ENCODE results near the gene SPINK4. TPM values are rescaled to one million over a fixed set of nuclear protein-coding genes. Genes with fewer than 3 reads are reported as not detected.

Gene SPINK4
- total RNA-seq, 1 donor from 2014 or later = not detected

DNA sequence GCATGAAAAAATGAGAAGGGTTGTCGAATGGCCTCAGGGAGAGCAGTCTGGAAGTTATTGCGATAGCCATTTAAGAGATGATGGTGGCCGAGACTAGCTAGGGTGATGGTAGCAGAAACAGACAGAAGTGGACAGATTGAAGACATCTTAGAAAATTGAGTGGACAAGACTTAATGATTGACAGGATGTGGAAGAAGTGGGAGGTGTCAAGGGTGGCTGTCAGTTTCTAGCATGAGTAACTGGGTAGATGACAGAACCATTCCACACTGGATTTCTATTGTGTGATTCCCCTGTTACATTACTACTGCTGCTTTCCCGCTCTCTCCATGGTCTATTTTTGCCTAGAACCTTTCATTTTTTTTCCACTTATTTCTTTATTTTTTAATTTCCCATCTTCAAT, 37.5 kb downstream of the SPINK4 start:
- no peaks in the 10 kb centered on the region for H3K27me3 ChIP-seq
- DNase-seq (ENCODE audit: low spot score in 2 of 2) = no peak
- no peak overlapping the region for H3K4me3 ChIP-seq
- intact Hi-C loops (cut with DNase I) = no loop called here
- TF ChIP-seq CTCF (IDR thresholded peaks at IDR 0.05) = no peak
- H3K27ac ChIP-seq = no peak overlapping the region
- no peaks in the 10 kb centered on the region for H3K9me3 ChIP-seq
- no peaks in the 10 kb centered on the region for H3K4me1 ChIP-seq
- H3K36me3 ChIP-seq = peaks cover 74 to 97% of the 10 kb centered on the region in 2 donors

GRCh38 chr9:33285502-33285901, 45.5 kb downstream of the SPINK4 start:
- H3K27ac ChIP-seq = no peak overlapping the region
- no peak for DNase-seq (ENCODE audit: low spot score in 2 of 2)
- TF ChIP-seq CTCF (IDR thresholded peaks at IDR 0.05) = no peak
- H3K36me3 ChIP-seq = peaks cover 14 to 37% of the 10 kb centered on the region in 2 donors
- peaks cover 2 to 8% of the 10 kb centered on the region in 2 donors for H3K4me1 ChIP-seq
- no peak overlapping the region for H3K4me3 ChIP-seq
- no peaks in the 10 kb centered on the region for H3K27me3 ChIP-seq
- no peaks in the 10 kb centered on the region for H3K9me3 ChIP-seq
- intact Hi-C loops (cut with DNase I) = no loop called here

DNA sequence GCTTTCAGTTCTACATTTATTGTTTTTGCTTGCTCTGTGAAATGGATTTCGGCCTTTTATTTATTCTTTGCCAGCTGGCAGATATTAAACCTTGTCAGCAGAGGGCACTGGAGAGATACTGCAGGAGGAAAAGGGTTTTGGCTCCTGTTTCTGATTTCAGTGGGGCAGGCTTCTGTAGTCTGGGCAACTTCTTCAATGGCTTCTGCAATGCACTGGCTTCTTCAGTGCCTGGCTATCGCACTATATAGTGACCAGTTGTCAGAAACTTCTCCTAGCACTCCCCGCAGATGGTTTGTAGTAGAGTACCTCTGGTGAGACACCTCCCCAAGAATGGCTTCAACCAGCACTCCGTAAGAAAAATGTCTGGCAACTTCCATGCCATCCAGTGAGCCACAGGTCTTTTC, 47.1 kb downstream of the SPINK4 start:
- intact Hi-C loops (cut with DNase I) = no loop called here
- Histone ChIP-seq H3K27me3 (no peaks in the 10 kb centered on the region), H3K4me1 (peaks cover 5 to 19% of the 10 kb centered on the region in 2 donors), H3K4me3 (no peak overlapping the region), H3K27ac (peak overlapping the region in 1 of 2 donors; percentile 36), H3K36me3 (peaks cover under 1 to 22% of the 10 kb centered on the region in 2 donors), H3K9me3 (no peaks in the 10 kb centered on the region)
- DNase-seq (ENCODE audit: low spot score in 2 of 2) = no peak
- peak; percentile 51 to 61 (median 58) for TF ChIP-seq CTCF (IDR thresholded peaks at IDR 0.05)

- Histone ChIP-seq H3K9me3 (no peaks in the 10 kb centered on the region), H3K4me3 (no peak overlapping the region), H3K27ac (peak overlapping the region; percentile 99), H3K4me1 (peaks cover 5 to 23% of the 10 kb centered on the region in 2 donors), H3K36me3 (peaks cover 0 to 14% of the 10 kb centered on the region in 2 donors), H3K27me3 (no peaks in the 10 kb centered on the region)
- intact Hi-C loops (cut with DNase I) = no loop called here
- no peak for DNase-seq (ENCODE audit: low spot score in 2 of 2)
- no peak for TF ChIP-seq CTCF (IDR thresholded peaks at IDR 0.05)
Observed at GRCh38 chr9:33288235-33288634, 48.3 kb downstream of the SPINK4 start.

DNA sequence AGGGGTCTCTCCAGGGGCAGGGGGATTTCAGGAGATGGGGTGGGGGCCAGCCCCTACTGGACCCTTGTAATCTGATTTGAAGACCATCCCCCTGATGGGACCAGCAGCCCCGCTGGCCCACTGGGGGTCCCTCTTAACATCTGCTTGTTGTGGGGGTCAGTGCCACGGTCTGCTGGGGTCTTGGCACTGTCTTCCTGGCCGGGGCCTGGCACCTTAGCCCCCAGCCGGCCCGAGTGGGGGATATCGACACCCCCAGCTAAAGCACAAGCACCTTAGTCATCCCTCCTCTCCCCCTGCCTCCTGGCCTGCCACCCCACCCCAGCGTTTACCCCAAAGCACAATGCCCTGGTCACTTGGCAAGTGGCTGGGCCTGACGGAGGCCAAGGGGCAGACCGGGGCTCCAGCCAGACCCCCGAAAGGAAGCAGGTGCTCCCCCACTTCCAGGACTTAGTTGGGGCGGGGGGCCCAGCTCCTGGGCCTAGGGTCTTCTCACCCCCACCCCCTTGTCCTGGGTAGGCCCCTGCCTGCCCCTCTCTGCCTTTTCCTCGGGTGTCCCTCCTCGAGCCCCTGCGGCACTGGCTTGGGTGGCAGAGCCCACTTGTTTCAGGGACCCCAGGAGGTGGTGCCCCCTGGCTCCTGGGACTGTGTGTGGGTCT, 49.0 kb downstream of the SPINK4 start:
- H3K4me3 ChIP-seq = peak overlapping the region; percentile 83 to 95
- H3K27ac ChIP-seq = peak overlapping the region; percentile 99
- no peak for TF ChIP-seq CTCF (IDR thresholded peaks at IDR 0.05)
- H3K27me3 ChIP-seq = no peaks in the 10 kb centered on the region
- DNase-seq (ENCODE audit: low spot score in 2 of 2) = no peak
- no peaks in the 10 kb centered on the region for H3K9me3 ChIP-seq
- peaks cover 5 to 23% of the 10 kb centered on the region in 2 donors for H3K4me1 ChIP-seq
- intact Hi-C loops (cut with DNase I) = no loop called here
- H3K36me3 ChIP-seq = peaks cover 0 to 7% of the 10 kb centered on the region in 2 donors

Data from ascending aorta (tissue), 2 donors.